Posterior cingulate gyrus (tissue), 11 donors: ENCODE measurements around the gene LRBA.
"Not testable (repeated sequence)": the region's sequence is repeated elsewhere in the genome, so short reads cannot be mapped to it uniquely, and the experiment has no call there.

ENCODE experiments used
- DNase-seq, 10 donors: peaks; one replicate each; pipeline versions ENCODE4 v3.0.0 to v3.0.0-alpha.2; 2020 to 2021; ENCODE audit warnings: mixed read lengths in 3 of 10
- intact Hi-C: fragments of 100-400 bp; cut with DNase I; formaldehyde crosslinking; loops from one replicate; pipeline ENCODE4 v1.15.1; 2023

LRBA gene

GRCh38 chr4:150390531-150390910 is 624.6 kb downstream of the LRBA start:
- no peak for DNase-seq
- intact Hi-C loops = no loop called here

- no peak for DNase-seq
- intact Hi-C loops = no loop called here
These were observed 625.1 kb downstream of the LRBA start for GRCh38 chr4:150389896-150390530.

GRCh38 chr4:150387981-150388380 is 627.1 kb downstream of the LRBA start:
- no peak for DNase-seq

GRCh38 chr4:150386415-150386814 is 628.7 kb downstream of the LRBA start:
- intact Hi-C loops, DNase-seq: not testable (repeated sequence)

More at GRCh38 chr4:150387981-150388380, 627.1 kb downstream of the LRBA start:
- intact Hi-C loops = no loop called here

GRCh38 chr4:150385606-150386005 is 629.5 kb downstream of the LRBA start:
- intact Hi-C loops = no loop called here
- DNase-seq = no peak

- no peak for DNase-seq
- intact Hi-C loops = no loop called here
These were observed 630.8 kb downstream of the LRBA start for GRCh38 chr4:150384249-150384648.

- intact Hi-C loops = no loop called here
- DNase-seq = no peak
These were observed 633.1 kb downstream of the LRBA start for GRCh38 chr4:150382028-150382427.

GRCh38 chr4:150381609-150382008 is 633.5 kb downstream of the LRBA start:
- no peak for DNase-seq
- intact Hi-C loops = no loop called here

GRCh38 chr4:150381036-150381435 is 634.0 kb downstream of the LRBA start:
- DNase-seq = no peak
- intact Hi-C loops = no loop called here

GRCh38 chr4:150379454-150379853 is 635.6 kb downstream of the LRBA start:
- DNase-seq = no peak
- intact Hi-C loops = no loop called here

- intact Hi-C loops = no loop called here
- no peak for DNase-seq
These were observed 640.1 kb downstream of the LRBA start for GRCh38 chr4:150375025-150375424.

GRCh38 chr4:150371869-150372268 is 643.2 kb downstream of the LRBA start:
- intact Hi-C loops = no loop called here
- DNase-seq = no peak

GRCh38 chr4:150369434-150370380 is 645.4 kb downstream of the LRBA start:
- intact Hi-C loops = no loop called here
- no peak for DNase-seq

- no peak for DNase-seq
- intact Hi-C loops = no loop called here
These were observed 646.4 kb downstream of the LRBA start for GRCh38 chr4:150368667-150369066.

GRCh38 chr4:150367326-150367725 is 647.8 kb downstream of the LRBA start:
- intact Hi-C loops = no loop called here
- DNase-seq = no peak

GRCh38 chr4:150366487-150366999 is 648.5 kb downstream of the LRBA start:
- no peak for DNase-seq
- intact Hi-C loops = no loop called here

- intact Hi-C loops = no loop called here
- DNase-seq = no peak
These were observed 651.1 kb downstream of the LRBA start for GRCh38 chr4:150363721-150364688.

- intact Hi-C loops = no loop called here
- no peak for DNase-seq
These were observed 656.4 kb downstream of the LRBA start for GRCh38 chr4:150358691-150359090.

- intact Hi-C loops = no loop called here
- no peak for DNase-seq
These were observed 657.3 kb downstream of the LRBA start for GRCh38 chr4:150357829-150358228.

GRCh38 chr4:150355858-150356455 is 659.1 kb downstream of the LRBA start:
- intact Hi-C loops = no loop called here
- DNase-seq = no peak
